C4-2B (cell line): ENCODE measurements around the gene TIMM10.

Experiments
- H3K27ac ChIP-seq: fragments of 450-650 bp; 2 replicates; pipeline ENCODE4 v1.5.1; 2017
- CTCF ChIP-seq: fragments of 450-650 bp; conservative IDR thresholded peaks from 2 replicates; pipeline ENCODE4 v1.5.1; 2017; ENCODE audit warnings: mild to moderate bottlenecking
- ZFX ChIP-seq: fragments of 450-650 bp; IDR thresholded peaks from 2 replicates; pipeline ENCODE4 v1.6.1; 2017

TIMM10 gene

GRCh38 chr11:57512646-57513451 lies 17.7 kb downstream of the TIMM10 start:
- TF ChIP-seq CTCF (no peak), ZFX (no peak)
- H3K27ac ChIP-seq, result peak overlapping the region; percentile 95

- TF ChIP-seq ZFX (no peak), CTCF (no peak)
- H3K27ac ChIP-seq, result no peak overlapping the region
Observed at GRCh38 chr11:57511741-57512430, 18.7 kb downstream of the TIMM10 start.

GRCh38 chr11:57508341-57509170 lies 22.0 kb downstream of the TIMM10 start:
- H3K27ac ChIP-seq, result peak overlapping the region; percentile 60
- TF ChIP-seq CTCF, result no peak
- TF ChIP-seq ZFX, result no peak

- H3K27ac ChIP-seq, result peak overlapping the region; percentile 86
- TF ChIP-seq CTCF, result no peak
- no peak for TF ChIP-seq ZFX
Observed at GRCh38 chr11:57506522-57506921, 24.0 kb downstream of the TIMM10 start.

GRCh38 chr11:57504511-57504910 lies 26.0 kb downstream of the TIMM10 start:
- peak overlapping the region; percentile 86; the same call in 1 of the 2 replicates for H3K27ac ChIP-seq
- TF ChIP-seq CTCF, result no peak
- TF ChIP-seq ZFX, result no peak

- H3K27ac ChIP-seq, result peak overlapping the region; percentile 86
- TF ChIP-seq CTCF (no peak), ZFX (no peak)
Observed at GRCh38 chr11:57502870-57503269, 27.7 kb downstream of the TIMM10 start.

GRCh38 chr11:57502376-57502775 lies 28.2 kb downstream of the TIMM10 start:
- TF ChIP-seq ZFX, result no peak
- no peak for TF ChIP-seq CTCF
- H3K27ac ChIP-seq, result peak overlapping the region; percentile 86
